ENCODE results near the gene BTBD1. TPM values are rescaled to one million over a fixed set of nuclear protein-coding genes. Genes with fewer than 3 reads are reported as not detected.

Gene BTBD1
- total RNA-seq, 2 experiments from 2014 or later, result 62.4 to 63.3 TPM

- Mint-ChIP-seq H3K27ac (peak overlapping the region; percentile 49), H3K9me3 (no peaks in the 10 kb centered on the region), H3K4me1 (peaks cover 6% of the 10 kb centered on the region), H3K36me3 (peaks cover 2% of the 10 kb centered on the region), H3K4me3 (peak overlapping the region; percentile 53), H3K27me3 (no peaks in the 10 kb centered on the region)
- peak; percentile 17 for DNase-seq
Observed at GRCh38 chr15:82999905-83000671, 67.0 kb downstream of the BTBD1 start.

DNA sequence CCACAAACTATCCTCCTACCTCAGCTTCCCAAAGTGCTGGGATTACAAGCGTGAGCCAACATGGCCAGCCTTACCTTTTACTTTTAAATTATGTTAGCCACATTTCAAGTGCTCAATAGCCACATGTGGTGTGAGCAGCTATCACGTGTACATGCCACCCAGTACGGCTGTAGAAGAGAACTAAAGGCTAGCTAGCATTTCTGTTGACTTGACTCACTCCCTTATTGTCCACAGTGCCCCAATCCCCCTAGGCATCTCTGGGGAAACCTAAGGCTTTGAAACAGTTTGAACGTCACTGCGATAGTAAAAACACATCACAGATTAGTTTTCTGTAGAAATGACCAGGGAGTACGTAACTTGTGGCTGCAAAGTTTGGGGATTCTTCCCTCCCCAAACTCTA is 67.6 kb downstream of the BTBD1 start:
- H3K4me3 Mint-ChIP-seq, result no peak overlapping the region
- no peak for DNase-seq
- no peaks in the 10 kb centered on the region for H3K9me3 Mint-ChIP-seq
- H3K4me1 Mint-ChIP-seq, result peaks cover 6% of the 10 kb centered on the region
- no peaks in the 10 kb centered on the region for H3K36me3 Mint-ChIP-seq
- H3K27ac Mint-ChIP-seq, result no peak overlapping the region
- H3K27me3 Mint-ChIP-seq, result no peaks in the 10 kb centered on the region

- peaks cover 2% of the 10 kb centered on the region for H3K36me3 Mint-ChIP-seq
- DNase-seq, result no peak
- H3K9me3 Mint-ChIP-seq, result no peaks in the 10 kb centered on the region
- H3K4me1 Mint-ChIP-seq, result peaks cover 6% of the 10 kb centered on the region
- H3K27ac Mint-ChIP-seq, result no peak overlapping the region
- H3K4me3 Mint-ChIP-seq, result no peak overlapping the region
- H3K27me3 Mint-ChIP-seq, result no peaks in the 10 kb centered on the region
Observed at GRCh38 chr15:82995938-82996337, 71.1 kb downstream of the BTBD1 start.

GRCh38 chr15:82995076-82995475 is 72.0 kb downstream of the BTBD1 start:
- H3K27ac Mint-ChIP-seq, result no peak overlapping the region
- H3K36me3 Mint-ChIP-seq, result peaks cover 2% of the 10 kb centered on the region
- peaks cover 3% of the 10 kb centered on the region for H3K4me1 Mint-ChIP-seq
- H3K9me3 Mint-ChIP-seq, result no peaks in the 10 kb centered on the region
- no peaks in the 10 kb centered on the region for H3K27me3 Mint-ChIP-seq
- DNase-seq, result no peak
- H3K4me3 Mint-ChIP-seq, result no peak overlapping the region

- Mint-ChIP-seq H3K4me1 (peaks cover 3% of the 10 kb centered on the region), H3K9me3 (no peaks in the 10 kb centered on the region), H3K36me3 (peaks cover 6% of the 10 kb centered on the region), H3K27ac (no peak overlapping the region), H3K27me3 (no peaks in the 10 kb centered on the region), H3K4me3 (no peak overlapping the region)
- DNase-seq, result no peak
Observed at GRCh38 chr15:82993144-82993543, 73.9 kb downstream of the BTBD1 start.

DNA sequence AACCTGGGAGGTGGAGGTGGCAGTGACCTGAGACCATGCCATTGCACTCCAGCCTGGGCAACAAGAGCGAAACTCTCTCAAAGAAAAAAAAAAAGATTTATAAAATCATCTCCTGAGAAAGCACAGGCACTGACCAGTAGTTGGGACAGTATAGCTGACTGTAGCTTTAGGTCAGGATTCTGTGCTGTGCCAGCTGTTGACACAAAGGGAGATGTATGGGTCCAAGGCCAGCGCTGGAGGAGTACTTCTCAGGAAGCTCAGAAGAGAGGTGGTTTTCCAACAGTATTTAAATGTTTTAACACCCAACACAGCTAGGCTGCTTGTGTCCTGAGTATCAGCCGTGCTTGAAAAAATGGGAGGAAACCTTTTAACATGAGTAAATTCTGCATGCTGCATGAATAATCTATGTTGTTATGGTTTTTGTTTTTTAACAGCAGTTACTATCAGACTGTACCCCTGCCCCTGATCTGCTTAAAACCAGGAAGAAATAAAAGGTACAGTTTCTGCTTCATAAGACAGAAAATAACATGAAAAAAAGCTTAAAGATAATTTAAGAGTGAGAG is 74.5 kb downstream of the BTBD1 start:
- no peaks in the 10 kb centered on the region for H3K27me3 Mint-ChIP-seq
- H3K36me3 Mint-ChIP-seq, result peaks cover 7% of the 10 kb centered on the region

DNA sequence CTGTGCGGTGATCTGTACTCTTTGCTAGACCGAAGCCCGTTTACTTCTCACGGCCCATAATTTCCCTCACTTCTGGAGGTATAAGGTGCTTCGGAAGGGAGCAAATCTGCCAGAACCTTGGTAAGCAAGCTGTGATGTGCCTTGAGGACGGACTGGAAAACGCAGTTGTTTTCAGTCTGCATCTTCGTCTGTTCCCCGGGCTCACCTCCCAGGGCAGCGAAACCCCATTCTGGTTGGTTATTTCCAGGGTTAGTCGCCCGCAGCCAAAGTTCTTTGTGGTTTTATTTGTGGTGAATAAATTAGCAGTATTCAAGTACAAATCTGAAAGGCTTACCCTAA is 80.6 kb downstream of the BTBD1 start:
- H3K27ac Mint-ChIP-seq, result peak overlapping the region; percentile 98
- H3K4me1 Mint-ChIP-seq, result peaks cover 23% of the 10 kb centered on the region
- no peaks in the 10 kb centered on the region for H3K9me3 Mint-ChIP-seq
- DNase-seq, result no peak
- peaks cover 15% of the 10 kb centered on the region for H3K36me3 Mint-ChIP-seq
- H3K27me3 Mint-ChIP-seq, result no peaks in the 10 kb centered on the region
- H3K4me3 Mint-ChIP-seq, result peak overlapping the region; percentile 84

More for the DNA sequence above, 74.5 kb downstream of the BTBD1 start:
- no peak for DNase-seq
- no peak overlapping the region for H3K27ac Mint-ChIP-seq
- H3K4me3 Mint-ChIP-seq, result no peak overlapping the region
- H3K4me1 Mint-ChIP-seq, result peaks cover 3% of the 10 kb centered on the region
- no peaks in the 10 kb centered on the region for H3K9me3 Mint-ChIP-seq

- peak; percentile 88 for DNase-seq
- Mint-ChIP-seq H3K36me3 (peaks cover 15% of the 10 kb centered on the region), H3K4me3 (peak within 1 kb of the TSS; percentile 84), H3K4me1 (peaks cover 23% of the 10 kb centered on the region), H3K27me3 (no peaks in the 10 kb centered on the region), H3K27ac (peak within 1 kb of the TSS; percentile 98), H3K9me3 (no peaks in the 10 kb centered on the region)
Observed at GRCh38 chr15:82985688-82986441, 81.2 kb downstream of the BTBD1 start, which contains the start of gene RAMAC. RAMAC (plus strand) TSS chr15:82986210; CDS start chr15:82989019, 2,809 bp downstream.

DNA sequence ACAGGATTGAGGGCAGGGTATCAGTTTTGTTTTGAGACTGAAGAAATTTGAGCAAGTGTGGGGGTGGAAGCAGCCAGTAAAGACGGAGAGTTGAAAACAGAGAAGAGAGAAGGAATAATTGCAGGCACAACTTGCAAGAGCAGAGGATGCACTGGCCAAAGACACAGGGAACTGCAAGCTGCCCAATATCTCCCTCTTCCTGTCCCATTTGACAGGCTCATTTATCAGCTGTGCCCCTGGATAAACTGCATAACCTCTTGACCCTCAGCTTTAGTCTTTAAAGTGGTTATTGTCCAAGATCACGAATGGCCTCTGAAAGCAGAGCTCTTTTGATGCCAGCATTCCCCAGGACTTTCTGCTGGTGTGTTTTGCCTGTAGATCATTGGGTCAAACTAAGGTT is 86.1 kb downstream of the BTBD1 start:
- no peaks in the 10 kb centered on the region for H3K9me3 Mint-ChIP-seq
- H3K36me3 Mint-ChIP-seq, result peaks cover 2% of the 10 kb centered on the region
- no peaks in the 10 kb centered on the region for H3K27me3 Mint-ChIP-seq
- no peak for DNase-seq
- peaks cover 16% of the 10 kb centered on the region for H3K4me1 Mint-ChIP-seq
- no peak overlapping the region for H3K27ac Mint-ChIP-seq
- H3K4me3 Mint-ChIP-seq, result no peak overlapping the region

- Mint-ChIP-seq H3K36me3 (no peaks in the 10 kb centered on the region), H3K4me1 (peaks cover 7% of the 10 kb centered on the region), H3K4me3 (no peak overlapping the region), H3K27me3 (no peaks in the 10 kb centered on the region), H3K27ac (no peak overlapping the region), H3K9me3 (no peaks in the 10 kb centered on the region)
- no peak for DNase-seq
Observed at GRCh38 chr15:82979726-82980125, 87.3 kb downstream of the BTBD1 start.

- DNase-seq, result no peak
Observed at GRCh38 chr15:82978438-82978837, 88.6 kb downstream of the BTBD1 start.

GRCh38 chr15:82977076-82977475 is 90.0 kb downstream of the BTBD1 start:
- Mint-ChIP-seq H3K4me1 (peaks cover 5% of the 10 kb centered on the region), H3K36me3 (no peaks in the 10 kb centered on the region), H3K4me3 (no peak overlapping the region), H3K9me3 (no peaks in the 10 kb centered on the region), H3K27me3 (no peaks in the 10 kb centered on the region), H3K27ac (no peak overlapping the region)
- no peak for DNase-seq

More at GRCh38 chr15:82978438-82978837, 88.6 kb downstream of the BTBD1 start:
- Mint-ChIP-seq H3K27ac (no peak overlapping the region), H3K4me3 (no peak overlapping the region), H3K27me3 (no peaks in the 10 kb centered on the region), H3K4me1 (peaks cover 7% of the 10 kb centered on the region), H3K36me3 (no peaks in the 10 kb centered on the region), H3K9me3 (no peaks in the 10 kb centered on the region)

DNA sequence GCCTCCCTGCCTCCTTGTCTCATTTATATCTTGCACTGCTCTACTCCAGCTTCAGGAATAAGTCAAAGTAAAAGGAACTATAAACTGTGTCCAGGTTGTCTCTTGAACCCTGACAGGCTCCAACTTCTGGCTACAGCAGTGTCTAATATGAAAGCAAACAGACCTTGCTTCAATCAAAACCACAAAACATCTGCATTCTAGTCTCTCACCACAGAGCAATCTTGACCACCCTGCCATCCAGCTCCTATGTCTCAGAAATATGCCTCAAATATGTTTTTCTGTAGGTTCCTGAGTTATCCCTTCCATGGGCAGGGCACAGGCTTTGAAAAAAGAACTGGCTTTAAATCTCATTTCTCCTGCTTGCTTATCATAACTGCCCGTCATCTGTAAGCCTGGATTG is 94.1 kb downstream of the BTBD1 start:
- no peaks in the 10 kb centered on the region for H3K27me3 Mint-ChIP-seq
- no peak for DNase-seq
- no peak overlapping the region for H3K4me3 Mint-ChIP-seq
- H3K27ac Mint-ChIP-seq, result no peak overlapping the region
- H3K4me1 Mint-ChIP-seq, result peaks cover 2% of the 10 kb centered on the region
- no peaks in the 10 kb centered on the region for H3K9me3 Mint-ChIP-seq
- no peaks in the 10 kb centered on the region for H3K36me3 Mint-ChIP-seq

GRCh38 chr15:82971218-82971984 is 95.7 kb downstream of the BTBD1 start:
- DNase-seq, result no peak
- H3K4me1 Mint-ChIP-seq, result peaks cover 10% of the 10 kb centered on the region
- no peaks in the 10 kb centered on the region for H3K36me3 Mint-ChIP-seq
- no peaks in the 10 kb centered on the region for H3K27me3 Mint-ChIP-seq
- no peaks in the 10 kb centered on the region for H3K9me3 Mint-ChIP-seq
- no peak overlapping the region for H3K27ac Mint-ChIP-seq
- no peak overlapping the region for H3K4me3 Mint-ChIP-seq

DNA sequence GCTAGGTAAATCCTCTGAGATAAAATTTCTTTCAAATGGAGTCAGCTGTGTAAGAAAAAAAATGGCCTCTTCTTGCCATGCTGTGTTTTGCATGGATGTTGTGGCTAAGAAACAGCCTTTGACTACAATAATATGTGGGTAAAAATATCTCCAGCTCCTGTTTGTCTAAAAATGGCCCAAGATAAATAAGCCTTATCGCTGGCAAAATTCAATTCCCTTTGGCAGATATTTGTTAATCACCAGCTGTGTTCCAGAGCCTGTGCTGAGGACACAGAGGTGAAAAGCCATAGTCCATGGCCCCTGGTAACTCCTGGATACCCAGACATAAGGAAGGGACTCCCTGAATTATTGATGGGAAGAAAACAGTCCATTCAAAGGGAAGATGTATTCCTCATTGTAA is 96.4 kb downstream of the BTBD1 start:
- Mint-ChIP-seq H3K4me1 (peaks cover 15% of the 10 kb centered on the region), H3K9me3 (no peaks in the 10 kb centered on the region), H3K4me3 (no peak overlapping the region), H3K36me3 (no peaks in the 10 kb centered on the region), H3K27me3 (no peaks in the 10 kb centered on the region), H3K27ac (no peak overlapping the region)
- no peak for DNase-seq
